Breast epithelium (tissue), 4 donors: ENCODE data around the gene MCF2L2. TPM values are rescaled to one million over a fixed set of nuclear protein-coding genes. Genes with fewer than 3 reads are reported as not detected.

Source experiments
- DNase-seq, 2 donors: peaks; one replicate each; pipeline ENCODE4 v3.0.0-alpha.2; 2019; ENCODE audit warnings: low spot score in 2 of 2
- H3K27ac ChIP-seq, 2 donors: fragments of 200-600 bp; sonication (generic) in 1 of 2; one replicate each; pipeline ENCODE4 v1.5.1; 2016 to 2019; ENCODE audit warnings: mild to moderate bottlenecking in 1 of 2
- H3K27me3 ChIP-seq, 2 donors: fragments of 200-600 bp; sonication (generic) in 1 of 2; one replicate each; pipeline versions ENCODE4 v1.5.1 to v1.6.0; 2017 to 2019; ENCODE audit warnings: control low read depth in 1 of 2, mild to moderate bottlenecking in 1 of 2
- H3K36me3 ChIP-seq: fragments of 200-600 bp; one replicate; pipeline ENCODE4 v1.5.1; 2019
- H3K4me1 ChIP-seq, 2 donors: fragments of 200-600 bp; sonication (generic); one replicate each; pipeline ENCODE4 v1.5.1; 2016 to 2019; ENCODE audit warnings: control low read depth in 1 of 2
- H3K4me3 ChIP-seq, 3 donors: fragments of 200-600 bp; sonication (generic); 1 replicate in 2 of 3; 2 replicates in 1 of 3; pipeline ENCODE4 v1.5.1; 2016 to 2019; ENCODE audit warnings: mild to moderate bottlenecking in 3 of 3, moderate library complexity in 2 of 3
- H3K9me3 ChIP-seq, 2 donors: fragments of 200-600 bp; sonication (generic) in 1 of 2; one replicate each; pipeline ENCODE4 v1.5.1; 2016 to 2019; ENCODE audit warnings: control low read depth in 1 of 2
- CTCF ChIP-seq, 3 donors: fragments of 450-650 bp; IDR thresholded peaks; one replicate each; pipeline ENCODE4 v1.5.1; 2016 to 2017; ENCODE audit warnings: antibody characterized with exemption in 3 of 3, mild to moderate bottlenecking in 3 of 3, moderate library complexity in 3 of 3
- POLR2A ChIP-seq: fragments of 450-650 bp; IDR thresholded peaks from one replicate; pipeline ENCODE4 v1.6.1; 2016; ENCODE audit warnings: antibody characterized with exemption, mild to moderate bottlenecking, moderate library complexity
- POLR2AphosphoS5 ChIP-seq, 3 donors: sonication (generic); formaldehyde crosslinking; IDR thresholded peaks; one replicate each; pipeline ENCODE4 v1.6.1; 2017; ENCODE audit warnings: antibody characterized with exemption in 3 of 3
- intact Hi-C: fragments of 100-400 bp; cut with DNase I; formaldehyde crosslinking; loops from one replicate; pipeline ENCODE4 v1.15.1; 2023; ENCODE audit warnings: low total_unique reads
- total RNA-seq, 3 donors: library from RNA; depleted of rRNA; stranded (reverse); fragments of >200 nt; gene quantifications; one replicate each; pipeline ENCODE4 v1.1.0, GENCODE V29; 2016

Gene MCF2L2
- total RNA-seq, 3 donors from 2014 or later: 0.64 to 1.5 (median 1.3) TPM

GRCh38 chr3:183319371-183319770 lies 109.0 kb downstream of the MCF2L2 start:
- no peak for DNase-seq
- no peak overlapping the region for H3K27ac ChIP-seq
- no peaks in the 10 kb centered on the region for H3K36me3 ChIP-seq
- H3K9me3 ChIP-seq: no peaks in the 10 kb centered on the region
- intact Hi-C loops: no loop called here
- no peaks in the 10 kb centered on the region for H3K27me3 ChIP-seq
- no peaks in the 10 kb centered on the region for H3K4me1 ChIP-seq
- TF ChIP-seq POLR2A: no peak
- TF ChIP-seq POLR2AphosphoS5 (IDR thresholded peaks at IDR 0.05): no peak
- no peak for TF ChIP-seq CTCF (IDR thresholded peaks at IDR 0.05)
- no peak overlapping the region for H3K4me3 ChIP-seq

DNA sequence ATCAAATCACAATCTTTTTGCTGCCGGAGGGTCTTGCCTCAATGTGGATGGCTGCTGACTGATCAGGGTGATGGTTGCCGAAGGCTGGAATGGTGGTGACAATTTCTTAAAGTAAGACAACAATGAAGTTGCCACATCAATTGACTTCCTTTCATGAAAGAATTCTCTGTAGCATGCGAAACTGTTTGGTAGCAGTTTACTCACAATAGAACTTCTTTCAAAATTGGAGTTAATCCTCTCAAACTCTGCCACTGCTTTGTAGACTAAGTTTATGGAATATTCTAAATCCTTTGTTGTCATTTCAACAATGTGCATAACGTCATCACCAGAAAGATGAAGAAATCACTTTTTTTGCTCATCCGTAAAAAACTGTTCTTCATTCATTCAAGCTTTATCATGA lies 109.5 kb downstream of the MCF2L2 start:
- H3K9me3 ChIP-seq: no peaks in the 10 kb centered on the region
- no peaks in the 10 kb centered on the region for H3K36me3 ChIP-seq
- TF ChIP-seq POLR2A (no peak), CTCF (IDR thresholded peaks at IDR 0.05) (no peak), POLR2AphosphoS5 (IDR thresholded peaks at IDR 0.05) (no peak)
- DNase-seq: no peak
- no peaks in the 10 kb centered on the region for H3K4me1 ChIP-seq
- no peaks in the 10 kb centered on the region for H3K27me3 ChIP-seq
- no peak overlapping the region for H3K27ac ChIP-seq
- intact Hi-C loops: no loop called here
- H3K4me3 ChIP-seq: no peak overlapping the region

DNA sequence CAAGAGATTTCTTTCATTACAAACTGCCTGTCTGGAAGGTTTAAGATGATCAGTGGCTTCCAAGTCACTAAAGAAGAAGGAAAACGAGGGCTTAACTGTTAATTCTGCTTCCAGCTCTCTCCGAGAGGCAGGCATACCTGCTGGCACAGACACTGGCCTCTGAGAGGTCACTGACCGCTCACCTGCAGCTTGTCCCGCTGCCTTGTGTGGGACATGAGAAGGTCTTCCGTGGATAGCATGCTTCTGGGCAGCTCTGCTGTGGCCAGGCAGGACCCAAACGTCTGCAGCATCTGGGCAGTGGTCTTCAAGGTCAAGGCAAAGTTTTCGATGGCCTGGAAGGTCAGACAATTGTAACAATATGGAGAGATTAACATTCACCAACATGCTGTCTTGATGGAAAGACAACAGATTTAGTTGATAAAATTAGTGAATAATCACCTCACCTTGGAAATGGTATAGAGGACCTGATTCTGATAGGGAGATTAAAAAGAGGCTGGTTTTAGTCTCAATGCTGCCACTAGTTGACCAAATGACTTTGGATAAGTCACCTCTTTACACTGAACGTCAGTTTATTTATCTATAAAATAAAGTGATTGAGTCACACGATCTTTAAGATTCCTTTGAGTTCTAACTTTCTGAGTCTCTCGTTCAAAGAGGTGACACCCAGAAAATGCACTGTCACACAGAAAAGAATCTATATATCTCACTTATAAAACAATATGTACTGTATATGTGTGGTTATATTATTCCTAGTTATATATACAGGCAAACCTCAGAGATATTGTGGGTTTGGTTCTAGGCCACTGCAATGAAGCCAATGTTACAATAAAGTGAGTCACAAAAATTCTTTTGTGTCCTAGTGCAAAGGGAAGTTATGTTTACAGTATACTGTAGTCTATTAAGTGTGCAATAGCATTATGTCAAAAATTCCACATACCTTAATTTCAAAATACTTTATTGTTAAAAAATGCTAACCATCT lies 110.2 kb downstream of the MCF2L2 start:
- Histone ChIP-seq H3K9me3 (no peaks in the 10 kb centered on the region), H3K27ac (no peak overlapping the region), H3K27me3 (no peaks in the 10 kb centered on the region), H3K36me3 (no peaks in the 10 kb centered on the region), H3K4me3 (no peak overlapping the region), H3K4me1 (no peaks in the 10 kb centered on the region)
- intact Hi-C loops: no loop called here
- TF ChIP-seq POLR2AphosphoS5 (IDR thresholded peaks at IDR 0.05) (no peak), POLR2A (no peak), CTCF (IDR thresholded peaks at IDR 0.05) (no peak)
- DNase-seq: no peak

DNA sequence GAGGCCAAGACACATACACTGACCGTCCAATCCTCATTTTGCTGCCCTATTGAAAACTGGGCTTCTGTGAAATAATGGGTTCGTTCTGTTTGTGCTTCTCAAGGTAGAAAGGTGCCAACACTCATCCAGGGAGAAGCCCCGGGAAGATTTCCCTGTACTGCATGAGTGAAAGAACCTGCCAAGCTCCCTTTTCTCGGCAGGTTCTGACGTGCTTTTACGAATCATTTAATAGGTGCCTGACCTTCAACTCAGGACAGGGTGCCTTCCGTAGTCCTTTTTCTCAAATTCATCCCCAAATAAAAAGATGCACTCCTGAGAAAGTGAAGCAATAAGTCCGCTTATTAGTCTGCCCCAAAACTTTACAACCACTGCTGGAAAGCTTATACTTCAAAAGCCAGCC lies 111.1 kb downstream of the MCF2L2 start:
- TF ChIP-seq POLR2AphosphoS5 (IDR thresholded peaks at IDR 0.05) (no peak), POLR2A (no peak), CTCF (IDR thresholded peaks at IDR 0.05) (no peak)
- Histone ChIP-seq H3K9me3 (no peaks in the 10 kb centered on the region), H3K4me1 (no peaks in the 10 kb centered on the region), H3K27ac (no peak overlapping the region), H3K4me3 (no peak overlapping the region), H3K36me3 (no peaks in the 10 kb centered on the region), H3K27me3 (no peaks in the 10 kb centered on the region)
- intact Hi-C loops: no loop called here
- no peak for DNase-seq

DNA sequence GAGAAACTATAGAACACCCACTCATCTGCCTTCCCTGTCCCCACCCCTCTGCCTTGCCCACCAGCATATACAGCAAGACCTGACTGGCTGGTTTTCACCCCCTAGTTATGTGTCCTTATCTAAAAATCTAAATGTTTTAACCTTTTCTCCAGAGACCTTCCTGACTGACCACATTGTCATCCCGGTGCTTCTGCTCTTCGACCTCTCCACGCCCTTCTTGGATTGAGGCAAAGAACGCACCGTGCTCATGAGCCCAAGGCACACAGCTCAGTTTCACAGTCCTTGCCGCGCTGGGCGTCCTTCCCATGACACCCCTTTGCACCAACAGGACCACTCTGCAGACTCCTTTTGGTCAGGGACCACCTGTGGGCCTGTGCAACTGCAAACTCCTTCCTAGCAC lies 112.7 kb downstream of the MCF2L2 start:
- H3K27me3 ChIP-seq: no peaks in the 10 kb centered on the region
- H3K4me1 ChIP-seq: no peaks in the 10 kb centered on the region
- intact Hi-C loops: no loop called here
- no peaks in the 10 kb centered on the region for H3K9me3 ChIP-seq
- no peaks in the 10 kb centered on the region for H3K36me3 ChIP-seq
- no peak overlapping the region for H3K27ac ChIP-seq
- TF ChIP-seq POLR2AphosphoS5 (IDR thresholded peaks at IDR 0.05) (no peak), POLR2A (no peak), CTCF (IDR thresholded peaks at IDR 0.05) (no peak)
- DNase-seq: no peak
- no peak overlapping the region for H3K4me3 ChIP-seq
